Left ventricle myocardium superior (tissue), 1 donor: ENCODE measurements around the gene STRAP. TPM values are rescaled to one million over a fixed set of nuclear protein-coding genes. Genes with fewer than 3 reads are reported as not detected.
"Not testable (repeated sequence)": the region's sequence is repeated elsewhere in the genome, so short reads cannot be mapped to it uniquely, and the experiment has no call there.

ENCODE experiments used
- ATAC-seq: fragments of 200-7000 bp; cut with Tn5 transposase; one replicate; pipeline ENCODE4 v1.9.1; 2020; ENCODE audit warnings: mild to moderate bottlenecking, moderate library complexity
- DNase-seq: peaks from one replicate; pipeline ENCODE4 v3.0.0-alpha.2; 2020
- intact Hi-C: fragments of 100-400 bp; cut with micrococcal nuclease; formaldehyde crosslinking; loops from one replicate; pipeline ENCODE4 v1.11.0; 2022
- total RNA-seq: library from RNA; stranded (reverse); fragmentation: NEBNext Ultra II Directional; extraction: Animal tissue kit (Norgen Biotek cat#: 25700); gene quantifications from one replicate; pipeline ENCODE4 v1.2.1, GENCODE V29; 2021
- donor health status: DM: no; HTN: yes; CAD: no; lungs with severe emphysema.

Gene STRAP
- total RNA-seq, 1 donor from 2014 or later, result 128 TPM

DNA sequence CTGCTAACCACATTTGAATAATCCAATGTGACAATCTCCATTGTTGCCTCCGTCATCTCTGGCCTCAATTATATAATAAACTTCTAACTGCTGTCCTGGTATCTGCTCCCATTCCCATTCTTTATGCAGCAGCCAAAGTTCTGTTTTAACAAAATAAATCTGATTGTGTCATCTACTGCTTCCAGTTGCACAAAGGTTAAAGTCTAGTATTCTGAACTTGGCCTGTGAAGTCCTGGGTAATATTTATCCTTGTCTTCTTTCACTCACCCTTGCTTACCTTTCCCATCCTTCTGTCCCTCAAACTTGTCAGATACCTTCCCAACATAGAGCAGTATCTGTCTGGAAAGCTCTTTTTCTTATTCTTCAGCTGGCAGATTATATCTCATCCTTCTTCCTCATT lies 19.3 kb upstream of the STRAP start:
- ATAC-seq, result no peak
- DNase-seq, result no peak
- intact Hi-C loops, result no loop called here

DNA sequence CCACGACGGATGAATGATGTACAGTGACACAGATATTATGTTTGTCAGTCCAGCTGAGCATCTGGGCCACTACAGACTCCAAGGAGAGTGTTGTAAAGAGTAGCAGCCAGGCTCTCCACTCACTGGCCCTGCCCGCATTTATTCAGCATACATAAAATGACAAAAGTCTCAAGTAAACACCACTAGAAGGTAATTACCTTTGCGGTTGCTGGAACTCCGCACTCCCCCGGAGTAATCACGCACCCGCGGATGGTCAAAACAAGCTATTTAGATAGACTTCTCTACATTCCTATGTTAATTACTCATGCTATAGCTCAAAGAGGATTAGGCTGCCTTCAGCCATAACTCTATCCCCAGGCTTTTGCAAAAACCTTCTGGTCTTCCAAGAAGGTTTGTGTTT lies 18.8 kb upstream of the STRAP start:
- no peak for DNase-seq
- intact Hi-C loops, result no loop called here
- ATAC-seq, result no peak

DNA sequence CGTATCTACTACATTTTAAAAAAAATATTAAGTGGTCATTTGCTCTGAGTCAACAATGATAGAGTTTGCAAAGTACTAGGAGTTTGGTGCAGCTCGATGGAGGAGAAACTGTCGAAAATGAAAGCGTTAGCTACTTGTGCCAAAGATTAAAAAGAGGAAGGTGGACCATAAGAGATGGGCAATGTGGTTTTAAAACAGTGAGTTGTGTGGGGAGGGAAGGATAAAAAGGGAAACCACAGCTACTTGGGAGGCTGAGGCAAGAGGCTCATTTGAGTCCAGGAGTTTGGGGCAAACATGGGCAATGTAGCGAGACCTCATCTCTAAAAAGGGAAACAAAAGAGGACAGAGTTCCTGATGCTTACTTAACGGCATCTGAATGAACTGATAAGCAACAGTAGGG lies 18.2 kb upstream of the STRAP start:
- intact Hi-C loops, result no loop called here
- ATAC-seq (no peak), DNase-seq (no peak)

DNA sequence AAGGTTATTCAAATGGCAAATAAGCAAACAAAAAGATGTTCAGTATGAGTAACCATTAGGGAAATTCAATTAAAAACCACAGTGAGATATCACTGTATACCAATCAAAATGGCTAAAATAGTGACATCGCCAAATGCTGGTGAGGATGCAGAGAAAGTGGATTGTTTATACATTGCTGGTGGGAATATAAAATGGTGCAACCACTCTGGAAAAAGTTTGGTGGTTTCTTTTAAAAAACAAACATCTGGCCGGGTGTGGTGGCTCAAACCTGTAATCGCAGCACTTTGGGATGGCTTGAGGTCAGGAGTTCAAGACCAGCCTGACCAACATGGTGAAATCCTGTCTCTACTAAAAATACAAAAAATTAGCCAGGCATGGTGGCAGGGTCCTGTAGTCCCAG lies 14.0 kb upstream of the STRAP start:
- DNase-seq, result no peak
- intact Hi-C loops, result no loop called here
- ATAC-seq, result no peak

DNA sequence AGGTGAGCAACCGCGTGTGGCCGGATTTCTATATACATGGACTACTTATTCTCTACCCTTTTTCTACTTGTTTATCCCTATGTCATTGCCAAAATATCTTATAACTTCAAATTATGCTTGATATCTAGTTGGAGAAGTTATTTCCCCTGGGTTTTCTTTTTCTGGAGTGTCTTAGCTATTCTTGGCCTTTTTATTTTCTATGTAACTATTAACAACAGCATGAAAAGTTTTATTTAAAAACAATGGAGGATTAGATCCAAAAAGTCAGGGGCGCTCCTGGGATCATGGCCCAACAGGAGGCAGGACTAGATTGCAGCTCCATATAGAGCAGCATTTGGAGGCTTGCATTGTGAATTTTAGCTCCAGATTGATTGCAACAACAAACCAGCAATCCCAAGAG lies 8.6 kb upstream of the STRAP start:
- ATAC-seq, result no peak
- no peak for DNase-seq
- intact Hi-C loops, result no loop called here

DNA sequence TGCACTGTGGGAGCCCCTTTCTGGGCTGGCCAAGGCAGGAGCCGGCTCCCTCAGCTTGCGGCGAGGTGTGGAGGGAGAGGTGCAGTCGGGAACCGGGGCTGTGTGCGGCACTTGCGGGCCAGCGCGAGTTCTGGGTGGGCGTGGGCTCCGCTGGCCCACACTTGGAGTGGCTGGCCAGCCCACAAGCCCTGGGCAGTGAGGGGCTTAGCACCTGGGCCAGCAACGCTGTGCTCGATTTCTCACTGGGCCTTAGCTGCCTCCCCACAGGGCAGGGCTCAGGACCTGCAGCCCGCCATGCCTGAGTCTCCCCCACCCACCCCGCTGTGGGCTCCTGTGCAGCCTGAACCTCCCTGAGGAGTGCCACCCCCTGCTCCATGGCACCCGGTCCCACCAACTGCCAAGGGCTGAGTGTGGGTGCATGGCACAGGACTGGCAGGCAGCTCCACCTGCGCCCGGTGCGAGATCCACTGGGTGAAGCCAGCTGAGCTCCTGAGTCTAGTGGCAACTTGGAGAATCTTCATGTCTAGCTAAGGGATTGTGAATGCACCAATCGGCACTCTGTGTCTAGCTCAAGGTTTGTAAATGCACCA lies 7.5 kb upstream of the STRAP start:
- intact Hi-C loops, ATAC-seq, DNase-seq: not testable (repeated sequence)

DNA sequence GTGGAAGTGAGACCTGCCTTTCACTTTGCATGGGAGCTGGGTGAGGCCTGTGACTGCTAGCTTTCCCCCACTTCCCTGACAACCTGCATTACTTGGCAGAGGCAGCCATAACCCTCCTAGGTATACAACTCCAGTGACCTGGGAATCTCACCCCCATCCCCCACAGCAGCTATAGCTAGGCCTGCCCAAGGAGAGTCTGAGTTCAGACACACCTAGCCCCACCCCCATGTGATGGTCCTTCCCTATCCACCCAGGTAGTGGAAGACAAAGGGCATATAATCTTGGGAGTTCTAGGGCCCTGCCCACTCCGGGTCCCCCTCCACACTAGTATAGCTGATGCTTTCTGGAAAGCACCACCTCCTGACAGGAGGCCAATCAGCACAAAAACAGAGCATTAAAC lies 6.3 kb upstream of the STRAP start:
- intact Hi-C loops, result no loop called here
- ATAC-seq, result no peak
- no peak for DNase-seq

DNA sequence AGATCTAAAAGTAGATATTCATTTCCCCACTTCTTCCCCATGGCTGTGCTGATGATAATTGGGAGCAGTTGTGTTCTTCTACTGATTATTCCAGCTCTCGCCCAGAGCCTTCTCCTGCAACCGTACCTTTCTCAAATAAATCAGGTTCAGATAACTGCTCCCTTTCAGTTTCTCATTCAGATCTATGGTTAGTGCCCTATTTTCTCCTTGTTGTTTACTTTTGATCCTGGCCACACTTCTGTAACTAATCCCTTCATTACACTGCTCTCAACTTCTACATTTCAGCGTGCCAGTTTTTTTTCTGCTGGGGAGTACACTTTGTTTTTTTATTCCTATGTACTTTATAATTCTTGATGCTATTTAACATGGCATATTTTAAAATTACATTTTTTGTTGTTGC lies 2.8 kb upstream of the STRAP start:
- intact Hi-C loops, result no loop called here
- DNase-seq, result no peak
- no peak for ATAC-seq

DNA sequence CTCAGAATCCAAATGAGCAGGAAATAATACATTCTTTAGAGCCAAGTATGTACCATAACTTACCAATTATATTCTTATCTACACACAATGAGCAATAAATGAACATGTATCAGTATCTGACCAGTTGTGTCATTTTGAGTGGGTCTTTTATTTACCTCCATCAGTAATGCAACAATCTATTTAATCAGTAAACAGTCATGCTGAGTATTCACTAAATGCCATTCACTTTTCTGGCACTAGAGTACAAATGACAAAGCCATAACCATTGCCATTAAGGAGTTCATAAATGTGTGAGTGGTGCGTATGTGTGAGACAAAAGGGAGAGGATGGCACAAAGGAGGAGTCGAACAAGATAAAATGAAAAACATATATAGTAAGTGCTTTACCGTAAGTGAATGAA lies 1.5 kb upstream of the STRAP start:
- ATAC-seq (no peak), DNase-seq (no peak)
- intact Hi-C loops, result no loop called here

DNA sequence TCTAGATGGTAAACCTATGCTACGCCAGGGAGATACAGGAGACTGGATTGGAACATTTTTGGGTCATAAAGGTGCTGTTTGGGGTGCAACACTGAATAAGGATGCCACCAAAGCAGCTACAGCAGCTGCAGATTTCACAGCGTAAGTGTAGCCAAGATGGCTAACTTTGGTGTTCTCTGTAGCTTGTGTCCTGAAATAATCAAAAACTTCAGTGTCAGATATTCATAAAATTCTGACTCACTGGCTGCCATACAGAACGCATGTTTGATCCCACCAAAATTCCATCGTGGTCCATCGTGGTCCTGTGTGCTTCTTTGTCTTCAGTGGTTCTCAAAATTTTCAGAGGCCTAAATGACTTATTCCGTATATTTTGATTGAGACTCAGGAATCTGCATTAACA lies 1.3 kb downstream of the STRAP start:
- no peak for ATAC-seq
- DNase-seq, result no peak
- intact Hi-C loops, result no loop called here

DNA sequence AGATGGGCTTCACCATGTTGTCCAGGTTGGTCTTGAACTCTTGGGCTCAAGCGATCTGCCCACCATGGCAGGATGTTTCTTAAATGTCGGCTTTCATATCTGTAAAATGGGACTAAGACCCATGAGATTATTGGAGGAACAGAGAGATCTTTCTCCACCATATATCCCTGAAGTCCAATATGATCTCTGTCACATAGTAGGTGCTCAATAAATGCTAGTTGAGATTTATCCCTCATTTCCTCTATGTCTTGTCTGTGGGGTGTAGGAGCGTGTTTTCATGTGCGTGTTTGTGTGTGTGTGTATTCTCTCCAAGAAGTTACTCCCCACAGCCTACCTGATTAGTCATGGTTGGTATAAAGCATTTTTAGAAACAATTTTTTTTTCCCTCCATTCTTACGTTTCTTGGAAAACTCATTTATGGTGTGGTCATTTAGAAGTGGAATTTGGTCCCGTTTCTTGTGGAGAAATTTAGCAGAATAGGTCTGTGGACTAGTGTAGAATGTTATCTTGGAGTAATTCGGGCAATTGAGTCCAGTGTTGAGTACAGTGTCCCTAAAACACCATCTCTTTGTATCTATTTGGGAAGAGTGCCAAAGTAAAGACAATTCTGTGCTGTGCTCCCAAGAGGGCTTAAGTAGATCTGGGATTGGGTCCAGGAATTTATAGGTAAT lies 4.3 kb downstream of the STRAP start:
- ATAC-seq (peak; percentile 12), DNase-seq (no peak)
- intact Hi-C loops, result no loop called here

DNA sequence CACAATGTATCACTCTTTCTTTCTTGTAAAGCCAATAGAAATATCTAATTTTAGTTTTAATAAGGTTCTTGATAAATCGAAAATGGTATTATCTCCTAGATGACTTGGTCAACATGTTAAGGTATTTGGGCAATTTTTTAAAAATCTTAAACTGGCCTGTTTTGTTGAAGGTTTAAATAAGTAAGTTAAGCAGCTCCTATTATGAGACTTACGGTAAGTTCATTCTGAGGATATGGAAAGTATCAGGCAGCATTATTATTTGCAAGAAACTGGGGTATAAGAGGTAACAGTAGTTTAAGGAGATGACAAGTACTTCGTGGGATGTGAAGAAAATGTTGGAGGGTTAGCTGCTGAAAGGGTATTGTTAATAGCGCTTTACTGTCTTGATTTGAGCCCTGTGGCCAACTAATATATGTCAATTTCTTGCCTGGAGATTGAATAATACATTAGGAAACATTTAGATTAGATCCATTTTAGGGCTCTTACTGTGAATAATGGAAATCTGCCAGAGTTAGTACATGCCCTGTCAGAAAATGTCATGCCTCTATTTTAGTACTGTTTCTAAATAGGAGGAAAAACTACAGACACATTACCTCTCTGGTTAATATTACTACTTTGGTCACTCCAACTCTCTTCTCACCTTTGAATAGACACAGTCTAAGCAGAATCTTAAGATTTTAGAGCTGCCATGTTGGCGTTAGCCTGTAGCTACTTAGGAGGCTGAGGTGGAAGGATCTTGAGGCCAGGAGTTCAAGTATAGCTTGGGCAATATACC lies 5.0 kb downstream of the STRAP start:
- no peak for DNase-seq
- peak; percentile 53 for ATAC-seq
- intact Hi-C loops, result no loop called here

DNA sequence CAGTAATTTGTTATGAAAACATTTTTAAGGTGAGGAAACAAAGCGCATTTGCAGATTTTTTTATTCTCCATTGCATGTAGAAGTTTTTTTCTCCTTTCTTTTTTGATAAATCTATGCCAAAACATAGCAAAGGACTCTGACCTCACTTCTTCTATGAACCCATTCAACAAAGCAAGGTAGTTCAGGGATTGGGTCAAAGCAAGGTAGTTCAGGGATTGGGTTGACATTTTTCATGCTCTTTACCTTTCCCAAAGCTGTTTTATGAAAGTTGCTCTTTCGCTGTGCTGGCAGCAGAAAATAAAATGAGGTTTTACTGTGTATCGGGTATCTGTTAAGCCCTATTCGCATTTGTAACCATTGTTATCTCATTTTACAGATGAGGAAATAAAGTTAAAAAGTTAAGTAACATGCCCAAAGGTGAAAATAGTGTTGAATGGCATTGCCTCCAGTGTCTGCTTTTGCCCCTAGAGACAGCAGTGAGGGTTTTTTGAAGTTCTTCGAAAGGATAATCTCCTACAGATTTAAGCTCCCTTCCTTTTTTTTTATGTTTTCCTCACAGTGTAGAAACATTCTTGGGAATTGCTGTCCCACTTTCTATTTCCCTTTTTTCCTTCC lies 10.6 kb downstream of the STRAP start:
- DNase-seq (no peak), ATAC-seq (no peak)
- intact Hi-C loops, result no loop called here

DNA sequence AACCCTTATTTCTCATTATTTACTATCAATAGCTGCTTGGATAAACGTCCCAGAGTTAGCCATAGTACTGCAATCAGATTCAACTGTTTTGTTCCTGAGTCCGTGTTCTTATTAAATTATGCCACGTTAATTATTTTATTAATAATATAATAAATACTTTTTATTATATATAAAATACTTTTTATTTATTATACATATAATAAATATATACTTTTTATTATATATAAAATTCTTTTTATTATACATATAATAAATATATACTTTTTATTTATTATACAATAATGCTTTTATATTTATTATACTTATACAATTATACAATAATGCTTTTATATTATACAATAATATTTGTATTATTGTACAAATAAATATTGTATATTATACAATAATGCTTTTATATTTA lies 11.1 kb downstream of the STRAP start:
- intact Hi-C loops, result no loop called here
- ATAC-seq, result no peak
- DNase-seq, result no peak

DNA sequence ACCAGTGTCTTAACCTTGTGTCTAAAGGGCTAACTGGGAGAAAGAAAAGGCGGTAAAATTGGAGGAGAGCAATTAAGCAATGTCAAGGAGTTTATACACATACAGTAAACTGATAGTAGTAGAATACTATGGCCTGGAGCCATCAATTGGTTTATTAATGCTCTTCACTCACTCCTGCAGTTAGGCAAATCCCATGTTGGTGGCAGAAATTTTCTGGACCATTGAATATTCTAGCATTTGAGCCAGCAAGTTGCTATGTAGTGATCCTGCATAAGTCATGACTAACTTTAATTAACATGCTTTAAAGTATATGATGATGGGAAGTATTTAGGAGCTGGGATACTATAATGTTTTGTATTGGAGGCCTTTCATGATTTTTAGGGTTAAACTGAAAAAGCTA lies 14.7 kb downstream of the STRAP start:
- no peak for ATAC-seq
- intact Hi-C loops, result no loop called here

DNA sequence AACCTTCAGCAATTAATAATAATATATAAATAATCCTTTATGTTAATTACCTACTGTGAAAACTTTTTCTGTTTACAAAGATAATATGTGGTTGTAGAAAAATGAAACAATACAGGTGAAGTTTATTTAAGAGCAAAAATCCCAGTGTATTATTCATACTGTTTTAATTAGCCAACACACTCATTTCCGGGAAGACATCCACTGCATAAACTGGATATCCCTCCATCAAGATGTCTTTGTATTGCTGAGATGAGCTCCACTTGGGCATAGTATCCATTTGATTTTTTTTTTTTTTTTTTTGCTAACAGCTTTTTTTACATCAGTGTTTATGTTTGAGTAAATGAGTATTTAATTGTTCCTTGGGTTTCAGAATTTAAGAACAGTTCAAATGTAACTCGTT lies 15.2 kb downstream of the STRAP start:
- ATAC-seq, result no peak
- intact Hi-C loops, result no loop called here
- no peak for DNase-seq

More for the DNA sequence above, 14.7 kb downstream of the STRAP start:
- DNase-seq, result no peak

DNA sequence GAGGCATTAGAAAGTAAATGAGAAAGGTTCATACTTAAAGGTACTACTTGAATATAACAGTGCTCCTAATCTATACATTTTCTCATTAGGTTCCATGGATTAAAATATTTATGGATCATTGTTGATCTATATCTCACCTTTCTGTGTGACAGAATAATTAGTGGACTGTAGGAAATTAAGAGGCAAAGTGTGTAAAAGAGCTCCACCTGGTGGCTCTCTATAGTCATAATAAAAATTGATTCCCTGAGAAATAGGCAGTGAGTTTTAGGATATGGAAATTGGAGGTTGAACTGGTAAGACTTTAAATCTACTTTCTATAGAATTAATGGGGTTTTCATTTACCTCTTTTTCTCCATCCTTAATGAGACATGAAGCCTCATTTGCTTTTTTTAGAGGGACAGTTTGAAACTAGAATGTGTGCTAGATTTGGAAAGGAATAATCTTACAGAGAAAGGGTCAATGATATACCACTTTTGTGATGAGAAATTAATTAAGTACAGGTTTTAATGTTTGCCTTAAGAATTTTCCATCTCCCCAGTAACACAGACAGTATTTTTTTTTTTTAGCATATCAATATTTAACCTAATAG lies 17.2 kb downstream of the STRAP start:
- ATAC-seq, result no peak
- intact Hi-C loops, result no loop called here
- no peak for DNase-seq

DNA sequence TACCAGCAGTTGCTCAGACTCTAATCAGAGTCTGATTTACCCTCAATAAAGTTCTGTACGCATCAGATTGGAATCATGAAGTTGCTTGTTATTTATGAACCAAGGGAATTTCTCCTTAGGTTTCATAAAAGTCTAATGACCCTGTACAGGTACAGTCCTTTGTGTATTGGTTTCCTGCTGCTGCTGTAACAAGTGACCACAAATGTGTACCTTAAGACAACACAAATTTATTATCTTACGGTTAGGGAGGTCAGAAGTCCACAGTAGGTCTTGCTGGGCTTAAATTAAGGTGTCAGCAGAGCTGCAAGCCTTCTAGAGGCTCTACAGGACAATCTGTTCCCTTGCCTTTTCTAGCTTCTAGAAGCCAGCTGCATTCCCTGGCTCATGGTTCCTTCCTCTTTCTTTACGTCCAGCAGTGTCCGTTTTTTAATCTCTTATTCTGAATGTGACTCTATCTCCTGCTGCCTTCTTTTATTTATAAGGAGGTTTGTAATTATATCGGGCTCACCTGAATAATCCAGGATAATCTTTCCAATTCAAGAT lies 22.3 kb downstream of the STRAP start:
- intact Hi-C loops, result no loop called here
- no peak for DNase-seq
- peak; percentile 62 for ATAC-seq

DNA sequence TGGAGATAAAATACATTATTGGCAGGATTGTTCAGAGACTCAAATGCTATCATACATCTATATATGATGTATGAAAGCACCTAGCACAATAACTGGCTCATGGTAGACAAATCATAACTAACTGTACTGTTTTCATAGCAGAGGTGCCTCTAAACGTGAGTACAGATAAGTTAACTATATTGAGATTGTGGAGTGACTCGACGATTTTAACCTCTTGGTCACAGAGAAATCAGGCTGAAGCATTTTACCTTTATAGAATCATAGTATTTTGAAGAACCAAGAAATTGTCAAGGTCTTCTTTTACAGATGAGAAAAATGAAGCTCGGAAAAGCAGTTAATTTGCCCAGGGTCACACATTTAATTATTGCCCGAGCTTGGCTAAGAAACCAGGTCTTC lies 28.3 kb downstream of the STRAP start:
- intact Hi-C loops, result no loop called here
- no peak for ATAC-seq

More for the DNA sequence above, 28.3 kb downstream of the STRAP start:
- no peak for DNase-seq
